T-helper 2 cell treated with Interferon-gamma antibody and Interleukin-4, amounts not matched to agents 100 ng/mL and 5 ng/mL, for 36 hours (primary cell): Measurements from ENCODE around the gene YBX2. TPM values are rescaled to one million over a fixed set of nuclear protein-coding genes. Genes with fewer than 3 reads are reported as not detected.

Experiments used
- intact Hi-C: fragments of 100-400 bp; cut with micrococcal nuclease; formaldehyde crosslinking; loops from one replicate; pipeline ENCODE4 v1.15.1; 2023
- total RNA-seq: library from RNA; stranded (reverse); gene quantifications from 2 replicates; pipeline ENCODE4 v1.2.3, GENCODE V29; 2022

YBX2 gene
- total RNA-seq, 1 donor from 2014 or later: 1.3 TPM

DNA sequence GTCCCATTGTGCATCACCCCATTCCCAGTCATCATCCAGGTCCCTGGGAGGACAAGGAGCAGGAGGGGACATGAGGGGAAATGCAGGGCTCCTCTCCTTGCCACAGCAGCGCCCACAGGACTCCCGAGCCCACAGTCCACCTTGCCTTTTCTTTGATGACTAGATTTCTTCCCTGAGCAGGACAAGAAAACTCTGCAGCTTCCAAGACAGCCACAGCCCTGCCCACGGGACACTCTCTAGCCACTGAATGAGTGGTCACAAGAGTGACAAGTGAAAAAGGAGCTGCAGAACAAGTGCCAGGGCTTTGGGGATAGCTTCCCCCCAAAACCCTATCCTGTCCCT lies 30.0 kb upstream of the YBX2 start:
- intact Hi-C loops: no loop called here

- intact Hi-C loops: no loop called here
These were observed 29.4 kb upstream of the YBX2 start for GRCh38 chr17:7323731-7324437.

DNA sequence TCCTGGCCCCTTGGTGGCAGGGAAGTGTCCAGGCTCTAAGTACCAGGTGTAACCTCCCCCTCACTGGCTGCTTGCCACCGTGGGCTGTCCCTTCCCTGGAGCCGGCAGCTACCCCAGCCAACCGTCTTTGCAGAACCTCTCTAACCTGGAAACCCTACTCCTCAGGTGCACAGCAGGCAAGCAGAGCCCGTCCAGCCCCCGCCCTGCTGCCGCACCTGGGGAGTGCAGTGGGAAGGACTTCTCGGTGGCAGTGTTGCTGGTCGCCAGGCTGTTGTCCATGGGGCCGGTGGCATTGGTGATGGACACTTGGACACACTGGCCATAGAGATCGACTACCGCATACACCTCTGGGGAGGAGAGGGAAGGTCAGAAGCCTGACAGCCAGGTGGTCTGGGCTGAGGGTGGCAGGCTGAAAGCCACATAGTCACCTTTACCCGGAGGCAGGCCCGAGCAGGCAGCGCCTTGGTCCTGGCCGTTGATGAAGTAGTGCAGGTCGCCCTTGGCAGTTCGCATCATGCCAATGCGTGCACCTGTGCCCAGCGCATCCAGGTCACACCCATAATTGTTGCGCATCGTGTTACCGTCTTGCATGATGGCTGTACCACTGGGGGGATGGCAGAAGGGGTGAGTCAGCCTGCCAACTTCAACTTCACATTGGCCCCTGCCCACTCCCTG lies 28.2 kb upstream of the YBX2 start:
- intact Hi-C loops: no loop called here

- intact Hi-C loops: no loop called here
These were observed 27.0 kb upstream of the YBX2 start for GRCh38 chr17:7321466-7321865.

GRCh38 chr17:7318121-7318860 lies 23.9 kb upstream of the YBX2 start:
- intact Hi-C loops: no loop called here

GRCh38 chr17:7317161-7317803 lies 22.8 kb upstream of the YBX2 start:
- intact Hi-C loops: no loop called here

DNA sequence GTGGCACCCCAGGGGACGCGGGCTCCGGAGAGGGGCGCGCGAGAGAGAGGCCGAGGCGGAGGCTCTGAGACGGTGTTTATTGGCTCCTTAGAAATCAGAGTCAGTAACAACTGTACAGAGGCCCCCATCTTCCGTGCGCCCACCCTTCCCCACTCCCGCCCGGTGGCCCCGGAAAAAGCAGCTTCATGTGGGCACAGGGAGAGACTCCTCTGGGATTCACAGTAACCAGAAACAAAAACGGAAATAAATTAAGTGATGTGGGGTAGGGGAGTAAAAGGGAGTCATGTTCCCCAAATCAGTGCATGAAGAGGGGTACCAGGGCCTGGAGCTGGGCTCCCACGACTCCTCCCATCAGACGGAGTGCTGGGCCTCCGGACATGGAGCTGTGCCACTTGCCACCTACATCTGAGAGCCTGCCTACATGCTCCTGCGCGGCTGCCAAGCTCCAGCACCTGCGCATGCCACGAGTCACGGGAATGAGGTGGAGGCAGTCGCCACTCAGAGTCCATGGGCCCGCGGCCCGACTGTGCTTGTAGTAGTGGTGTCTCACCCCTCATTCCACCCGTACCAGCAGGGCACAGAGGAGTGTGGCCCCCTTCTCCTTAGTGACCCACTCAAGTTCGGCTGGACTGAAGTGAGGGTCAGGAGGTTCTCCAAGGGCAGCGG lies 21.3 kb upstream of the YBX2 start:
- intact Hi-C loops: loop anchor here (1.0 to 2.0 kb wide), 2 partner anchors 13 to 79 kb away; partner anchors contain the start of genes NEURL4 and PLSCR3

DNA sequence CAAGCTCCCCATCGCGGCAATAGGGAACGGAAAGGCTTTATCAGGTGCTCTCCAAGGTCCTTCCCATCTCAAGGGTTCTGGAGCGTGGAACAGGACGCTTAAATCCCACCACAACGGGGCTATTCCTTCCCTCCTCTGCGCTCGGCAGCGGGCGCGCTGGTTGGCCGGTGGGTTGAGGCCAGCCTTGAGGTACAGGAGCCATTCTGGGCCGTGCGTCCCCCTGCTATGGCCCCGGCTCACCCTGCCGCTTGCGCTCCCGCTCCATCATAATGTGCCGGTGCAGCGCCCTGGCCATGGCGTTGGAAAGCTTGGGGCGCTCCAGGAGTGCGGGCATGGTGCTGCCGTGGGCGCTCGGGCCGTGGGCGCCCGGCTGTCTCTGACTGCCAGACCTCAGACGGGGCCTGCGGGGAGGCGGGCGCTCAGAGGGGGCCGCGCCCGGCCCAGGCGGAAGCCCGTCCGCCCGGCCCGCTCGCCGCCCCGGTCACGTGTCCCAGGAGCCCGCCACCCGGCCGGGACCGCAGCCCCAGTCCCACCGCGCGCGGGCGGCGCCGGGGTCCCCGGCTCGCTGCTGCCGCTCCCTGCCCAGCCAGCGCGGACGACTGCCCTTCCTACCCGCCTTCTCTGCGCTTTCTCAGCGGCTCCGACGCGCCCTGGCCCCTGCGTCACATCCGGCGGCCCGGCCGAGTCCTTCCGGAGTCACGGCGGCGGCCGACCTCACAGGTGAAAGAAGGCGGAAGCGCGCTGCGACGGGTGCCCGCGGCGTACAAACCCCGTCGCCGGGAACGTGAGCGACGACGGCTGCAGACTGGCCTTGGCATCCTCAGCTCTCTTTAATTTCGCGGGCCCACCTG lies 20.5 kb upstream of the YBX2 start, which contains the start of gene GPS2:
Gene GPS2 (minus strand): TSS at position 642 of the 851 bp plus-strand sequence. CDS start 308 bp downstream, at position 334.
- intact Hi-C loops: loop anchor here (1.0 to 2.0 kb wide), 2 partner anchors 14 to 79 kb away; partner anchors contain the start of genes NEURL4 and PLSCR3

GRCh38 chr17:7313890-7314718 lies 19.7 kb upstream of the YBX2 start:
- intact Hi-C loops: loop anchor here (2.0 kb wide), 1 partner anchor 15 kb away; the partner anchor contains the start of gene NEURL4

DNA sequence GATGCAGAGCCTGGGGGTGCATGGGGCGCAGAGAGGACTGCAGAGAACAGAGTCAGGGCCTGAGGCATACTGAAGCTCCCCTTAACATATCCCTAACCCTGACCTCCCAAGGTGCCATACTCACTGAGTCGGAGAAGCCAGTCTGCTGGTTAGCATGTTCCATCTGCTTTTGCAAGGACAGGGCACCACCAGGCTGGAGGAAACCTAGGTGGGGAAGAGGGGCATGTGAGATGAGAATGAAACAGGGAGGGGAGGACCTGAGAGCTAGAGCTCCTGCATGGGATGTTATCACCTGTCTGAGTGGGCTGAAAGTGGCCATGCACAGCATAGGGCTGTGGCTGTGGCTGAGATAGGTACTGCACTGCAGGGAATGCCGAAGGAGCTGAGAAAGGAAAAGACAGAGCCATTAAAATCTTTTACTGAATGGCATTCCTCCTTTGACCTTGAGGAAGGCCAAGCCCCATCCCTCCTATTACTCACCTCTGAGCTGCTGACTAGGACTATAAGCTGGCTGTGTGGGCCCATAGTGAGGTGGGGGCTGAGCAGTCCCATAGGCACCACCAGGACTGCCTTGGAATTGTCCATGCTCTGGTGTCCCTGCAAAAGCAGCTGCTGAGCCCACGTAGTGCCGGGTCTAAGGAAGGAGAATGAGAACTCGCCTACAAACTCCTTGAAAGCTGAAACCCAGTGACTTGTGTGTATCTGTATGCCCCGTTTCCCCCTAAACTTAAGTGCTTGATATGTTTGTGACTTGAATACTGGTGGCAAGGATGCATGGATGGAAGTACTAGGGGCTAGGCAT lies 18.9 kb upstream of the YBX2 start:
- intact Hi-C loops: no loop called here

- intact Hi-C loops: no loop called here
These were observed 18.1 kb upstream of the YBX2 start for GRCh38 chr17:7312432-7313087.

DNA sequence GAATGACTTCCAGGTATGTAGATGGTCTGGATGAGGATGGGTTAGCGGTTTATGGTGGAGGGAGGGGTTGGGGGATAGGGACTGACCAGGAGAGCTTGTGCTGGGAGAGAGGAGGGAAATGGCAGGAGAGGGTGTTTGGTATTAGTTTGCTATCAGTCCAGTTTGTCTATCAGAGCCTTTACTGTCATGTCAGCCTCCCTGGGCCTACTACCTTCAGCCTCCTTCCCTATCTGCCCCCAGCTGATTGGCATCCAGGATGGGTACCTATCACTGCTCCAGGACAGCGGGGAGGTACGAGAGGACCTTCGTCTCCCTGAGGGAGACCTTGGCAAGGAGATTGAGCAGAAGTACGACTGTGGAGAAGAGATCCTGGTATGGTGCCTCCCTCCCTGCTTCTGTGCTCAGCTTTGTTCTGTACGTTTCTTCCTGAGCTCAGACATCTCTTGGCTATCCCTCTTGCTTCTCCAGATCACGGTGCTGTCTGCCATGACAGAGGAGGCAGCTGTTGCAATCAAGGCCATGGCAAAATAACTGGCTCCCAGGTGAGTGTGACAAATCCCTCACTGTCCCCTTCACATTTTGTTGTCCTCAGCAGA lies 16.8 kb upstream of the YBX2 start:
- intact Hi-C loops: no loop called here

GRCh38 chr17:7309628-7310027 lies 15.2 kb upstream of the YBX2 start:
- intact Hi-C loops: loop anchor here (1.0 to 5.0 kb wide), 3 partner anchors 20 to 263 kb away; partner anchors contain the start of genes KCTD11 and NEURL4

GRCh38 chr17:7308625-7309433 lies 14.4 kb upstream of the YBX2 start:
- intact Hi-C loops: loop anchor here (1.0 to 5.0 kb wide), 3 partner anchors 20 to 263 kb away; partner anchors contain the start of genes KCTD11 and NEURL4

DNA sequence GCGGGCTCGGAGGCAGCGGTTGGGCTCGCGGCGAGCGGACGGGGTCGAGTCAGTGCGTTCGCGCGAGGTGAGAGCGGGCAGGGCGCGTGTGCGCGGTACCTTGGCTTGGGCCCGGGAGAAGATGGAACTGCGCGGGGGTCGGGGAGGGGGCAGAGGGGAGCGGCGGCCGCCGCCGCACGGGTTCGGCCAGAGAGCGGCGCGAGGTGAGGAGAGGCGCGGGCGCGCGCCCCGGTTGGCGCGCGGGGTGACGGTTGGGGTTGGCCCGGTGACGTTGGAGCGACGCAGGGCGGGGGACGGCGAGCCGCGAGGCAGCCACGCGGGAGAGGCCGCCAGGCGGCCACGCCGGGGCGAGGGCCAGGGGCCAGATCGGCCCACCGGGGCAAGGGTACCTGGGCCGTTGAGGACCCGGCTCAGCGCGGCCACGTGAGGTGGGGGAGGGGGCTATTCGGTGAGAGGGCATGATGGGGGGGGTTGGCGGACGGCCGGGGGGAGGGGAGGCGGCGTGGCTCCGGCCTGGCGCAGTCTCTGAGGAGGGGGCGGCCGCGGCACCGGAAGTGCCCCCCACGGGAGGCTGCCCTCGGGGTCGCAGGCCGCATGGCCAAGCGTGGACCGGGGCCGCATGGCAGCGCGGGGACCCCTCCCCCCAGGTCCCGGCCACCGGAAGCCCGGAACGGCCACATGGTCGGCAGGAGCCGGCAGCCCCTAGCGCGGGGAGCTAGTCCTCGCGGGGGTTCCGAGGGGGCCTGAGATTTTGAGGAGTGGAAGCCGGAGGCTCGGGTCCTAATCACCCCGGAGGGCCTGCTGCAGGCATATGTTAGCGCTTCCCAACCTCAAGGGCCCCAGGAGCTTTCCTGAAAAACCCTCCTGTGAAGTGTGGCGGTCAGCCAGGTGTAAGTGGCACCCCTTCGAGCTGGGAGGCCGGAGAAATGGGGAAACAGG lies 13.5 kb upstream of the YBX2 start:
- intact Hi-C loops: loop anchor here (1.0 to 5.0 kb wide), 10 partner anchors 27 to 579 kb away; partner anchors contain the start of genes ELP5, KCTD11, PHF23 and POLR2A
